COR-L47 (cell line): ENCODE results near the gene ANK2.

Experiments used
- DNase-seq: peaks from one replicate; lab custom pipeline; 2025; lab: John Stamatoyannopoulos, UW

ANK2 gene

GRCh38 chr4:113049421-113050370 is at the start of gene ANK2:
ANK2 (plus strand) TSS chr4:113049653; CDS start chr4:113049729, 76 bp downstream.
- DNase-seq = peak; percentile 89

- DNase-seq = no peak
These were observed 45.6 kb upstream of the ANK2 start for GRCh38 chr4:113003841-113004240.

- no peak for DNase-seq
These were observed 44.8 kb upstream of the ANK2 start for GRCh38 chr4:113004655-113005054.

DNA sequence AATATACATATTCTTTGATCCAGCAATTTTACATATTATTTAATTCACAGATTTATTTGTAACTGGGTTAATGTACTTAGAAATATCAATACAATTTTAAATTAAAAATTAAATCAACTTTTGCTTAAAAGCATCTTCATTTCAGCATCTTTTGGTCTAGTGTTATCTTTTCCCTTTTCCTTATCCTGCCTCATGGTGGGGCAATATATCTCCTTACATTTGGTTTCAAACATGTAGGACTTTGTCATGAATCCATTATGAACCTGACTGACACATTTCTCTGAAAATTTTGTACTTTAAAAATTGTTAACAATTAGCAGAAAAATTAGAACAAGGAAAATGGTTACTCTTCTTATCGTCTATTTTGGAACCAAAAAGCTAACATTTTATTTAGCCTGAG is 42.8 kb upstream of the ANK2 start:
- DNase-seq = no peak

- no peak for DNase-seq
These were observed 42.3 kb upstream of the ANK2 start for GRCh38 chr4:113007151-113007550.

GRCh38 chr4:113008135-113008534 is 41.3 kb upstream of the ANK2 start:
- no peak for DNase-seq

GRCh38 chr4:113008716-113009115 is 40.7 kb upstream of the ANK2 start:
- DNase-seq = no peak

- no peak for DNase-seq
These were observed 40.0 kb upstream of the ANK2 start for GRCh38 chr4:113009461-113009860.

DNA sequence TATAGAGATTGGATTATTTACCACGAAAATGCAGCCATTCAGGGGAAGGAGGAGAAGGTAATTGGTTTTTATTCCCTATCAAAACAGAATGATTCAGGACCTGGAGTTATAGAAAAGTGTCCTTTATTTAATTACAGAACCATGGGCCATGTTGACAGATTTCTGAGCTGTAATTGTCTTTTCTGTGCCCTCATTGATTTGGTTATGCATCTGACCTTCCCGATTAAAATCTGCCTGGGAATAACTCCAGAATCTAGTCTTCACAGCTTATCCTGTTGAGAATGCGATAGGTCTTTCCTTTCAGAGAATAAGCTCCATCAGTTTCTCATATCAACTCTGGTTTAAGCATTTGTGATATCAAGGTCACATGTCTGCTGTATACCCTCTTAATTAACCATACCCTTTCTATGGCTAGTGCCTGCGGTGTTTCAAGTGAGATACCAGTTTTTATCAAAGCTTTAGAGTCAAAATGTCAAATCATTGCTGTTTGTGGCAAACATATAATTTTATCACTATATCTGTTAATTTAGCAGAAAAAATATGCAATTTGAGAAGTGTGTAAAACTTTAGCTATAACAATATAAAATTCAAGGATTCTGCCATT is 37.2 kb upstream of the ANK2 start:
- DNase-seq = no peak

DNA sequence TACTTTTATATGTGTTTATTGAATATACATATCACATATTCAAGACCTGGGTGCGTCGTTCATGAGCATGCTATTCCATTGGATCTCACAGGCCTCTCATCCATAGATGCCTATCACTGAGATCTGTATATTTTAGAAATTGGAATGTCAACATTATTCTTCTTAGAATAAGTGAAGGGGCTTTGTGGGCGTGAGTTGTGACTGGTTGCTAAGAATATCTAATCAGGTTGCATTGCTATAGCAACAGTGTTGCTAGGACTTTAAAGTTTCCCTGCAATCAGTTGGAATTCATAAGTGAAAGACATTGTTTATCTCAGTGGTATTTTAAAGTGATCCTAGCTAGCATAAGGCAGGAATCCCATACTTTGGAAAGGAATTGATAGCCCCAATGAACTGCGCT is 36.7 kb upstream of the ANK2 start:
- no peak for DNase-seq

DNA sequence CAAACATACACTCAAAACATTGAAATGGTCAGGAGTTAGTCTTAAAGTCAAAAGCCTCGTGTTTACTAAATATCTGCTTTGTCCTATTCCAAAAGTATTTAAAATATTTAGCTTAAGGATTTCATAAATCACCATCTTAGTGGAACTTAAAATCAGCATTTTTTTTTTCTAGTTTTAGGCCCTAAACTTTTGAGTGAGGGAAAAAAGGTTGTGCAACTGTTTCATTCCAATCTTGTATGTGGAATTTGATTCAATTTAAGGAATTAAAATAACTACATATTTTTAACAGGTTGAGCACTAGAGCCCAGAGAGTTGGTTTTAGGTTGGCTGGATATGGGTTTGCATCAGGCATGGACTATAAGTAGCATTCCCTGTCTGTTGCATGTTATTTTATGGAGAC is 35.7 kb upstream of the ANK2 start:
- no peak for DNase-seq

- no peak for DNase-seq
These were observed 33.1 kb upstream of the ANK2 start for GRCh38 chr4:113016377-113016776.

- no peak for DNase-seq
These were observed 28.5 kb upstream of the ANK2 start for GRCh38 chr4:113020966-113021365.

DNA sequence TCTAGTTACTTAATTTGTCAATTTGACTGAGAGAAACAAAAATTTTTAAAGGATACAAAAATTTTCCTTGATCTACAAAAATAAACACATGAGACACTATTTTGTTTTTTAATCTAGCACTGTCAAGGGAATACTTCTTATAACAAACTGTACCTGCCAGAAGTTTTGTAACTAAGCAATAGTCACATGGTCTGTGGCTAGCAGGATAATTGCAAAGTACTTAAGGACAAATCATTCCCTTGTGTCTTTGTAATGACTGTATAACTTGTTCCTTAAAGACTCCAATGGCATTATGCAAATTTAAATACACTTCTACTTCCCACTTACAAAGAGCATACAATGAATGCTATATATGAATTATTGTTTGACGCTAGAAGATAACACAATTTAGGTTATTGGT is 25.1 kb upstream of the ANK2 start:
- DNase-seq = no peak

- no peak for DNase-seq
These were observed 24.0 kb upstream of the ANK2 start for GRCh38 chr4:113025416-113025815.

DNA sequence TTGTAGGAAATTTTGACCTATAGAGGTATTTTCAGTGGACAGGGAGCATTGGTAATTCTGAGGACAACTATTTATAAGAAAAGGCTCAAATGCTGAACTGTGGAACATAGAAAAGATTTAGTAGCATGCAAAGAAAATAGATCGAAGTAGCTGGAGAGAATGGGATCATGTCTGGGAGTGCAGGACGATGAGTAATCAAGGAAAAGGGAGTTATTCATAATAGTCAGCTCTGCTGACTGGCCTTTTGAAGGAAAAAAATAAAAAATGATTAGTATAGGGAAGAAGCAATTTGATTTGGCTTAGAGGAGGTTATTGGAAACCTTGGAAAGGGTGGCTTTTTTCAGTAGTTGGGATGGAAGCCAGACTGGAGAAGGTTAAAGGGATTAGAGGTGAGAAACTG is 22.9 kb upstream of the ANK2 start:
- no peak for DNase-seq

DNA sequence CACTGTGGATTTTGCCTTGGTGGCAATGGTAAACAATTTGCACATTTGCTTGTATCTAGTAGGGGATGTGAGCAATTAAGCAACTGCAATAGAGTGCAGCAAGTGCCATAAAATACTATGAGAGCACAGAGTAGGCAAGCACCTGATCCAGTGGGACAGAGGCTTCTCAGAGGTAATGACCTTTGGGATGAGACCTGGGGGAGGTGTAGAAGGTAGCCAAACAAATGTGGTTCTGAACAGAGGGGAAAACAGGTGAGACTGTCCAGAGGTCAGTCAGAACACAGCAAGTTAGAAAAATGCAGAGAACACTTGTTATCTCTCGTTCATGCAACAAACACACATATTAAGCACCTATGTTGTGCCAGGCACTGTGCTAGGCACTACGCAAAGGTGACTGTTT is 21.4 kb upstream of the ANK2 start:
- DNase-seq = no peak

- DNase-seq = no peak
These were observed 18.2 kb upstream of the ANK2 start for GRCh38 chr4:113031212-113031611.

GRCh38 chr4:113040793-113041192 is 8.7 kb upstream of the ANK2 start:
- no peak for DNase-seq

DNA sequence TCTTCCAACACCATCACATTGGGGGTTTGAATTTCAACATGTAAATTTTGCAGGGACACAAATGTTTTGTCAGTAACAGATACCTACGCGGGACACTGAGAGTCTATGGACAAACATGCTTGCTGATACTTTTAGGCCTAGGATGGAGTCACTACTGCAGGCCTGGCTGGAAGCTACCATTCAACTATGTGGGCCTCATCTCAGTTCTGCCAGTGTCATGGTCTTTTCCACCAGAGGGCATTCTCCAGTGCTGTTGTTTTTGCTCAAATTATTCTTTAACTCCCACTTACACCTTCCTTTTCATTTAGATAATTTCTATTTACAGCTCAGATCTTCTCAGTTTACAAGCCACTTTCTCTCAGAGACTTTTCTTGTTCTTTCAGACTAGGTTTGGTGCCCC is 7.0 kb upstream of the ANK2 start:
- no peak for DNase-seq

- DNase-seq = no peak
These were observed 5.9 kb upstream of the ANK2 start for GRCh38 chr4:113043591-113043990.

- no peak for DNase-seq
These were observed 910 bp downstream of the ANK2 start for GRCh38 chr4:113050371-113050755.

DNA sequence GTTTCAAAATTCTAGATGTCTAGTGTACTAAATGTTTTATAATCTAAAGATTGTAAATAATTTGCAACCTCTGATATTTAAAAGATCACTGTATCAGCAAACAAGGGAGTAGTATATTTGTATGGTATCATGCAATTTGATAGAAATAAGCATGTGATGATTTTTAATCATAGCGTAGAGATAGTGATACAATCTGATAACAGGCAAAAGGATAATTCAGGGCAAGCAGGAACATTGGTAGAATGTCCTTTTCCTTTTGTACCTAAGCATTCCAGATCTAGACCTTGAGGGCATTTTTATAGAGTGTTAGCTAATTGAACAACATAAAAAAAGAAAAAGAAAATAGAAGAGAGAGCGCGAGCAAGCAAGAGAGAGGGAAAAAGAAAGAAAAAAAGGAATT is 1.4 kb downstream of the ANK2 start:
- DNase-seq = no peak

- DNase-seq = no peak
These were observed 1.9 kb downstream of the ANK2 start for GRCh38 chr4:113051361-113051760.
